ENCODE data around the gene CEACAM16.
"Not testable (repeated sequence)": the region's sequence is repeated elsewhere in the genome, so short reads cannot be mapped to it uniquely, and the experiment has no call there.

Gene CEACAM16

GRCh38 chr19:44717603-44718002 is 18.7 kb downstream of the CEACAM16 start:
- peak overlapping the region; percentile 72 for H3K27ac ChIP-seq
- TF ChIP-seq CTCF (conservative IDR thresholded peaks at IDR 0.05) (no peak), ZFX (IDR thresholded peaks at IDR 0.05) (no peak)

GRCh38 chr19:44718441-44719261 is 19.7 kb downstream of the CEACAM16 start:
- H3K27ac ChIP-seq: peak overlapping the region; percentile 72
- TF ChIP-seq ZFX (IDR thresholded peaks at IDR 0.05): no peak
- TF ChIP-seq CTCF (conservative IDR thresholded peaks at IDR 0.05): no peak

- H3K27ac ChIP-seq: peak overlapping the region; percentile 72
- no peak for TF ChIP-seq ZFX (IDR thresholded peaks at IDR 0.05)
- TF ChIP-seq CTCF (conservative IDR thresholded peaks at IDR 0.05): no peak
Measured at GRCh38 chr19:44719262-44719701, 20.3 kb downstream of the CEACAM16 start.

GRCh38 chr19:44720396-44720795 is 21.4 kb downstream of the CEACAM16 start:
- H3K27ac ChIP-seq: not testable (repeated sequence)

GRCh38 chr19:44720945-44721344 is 22.0 kb downstream of the CEACAM16 start:
- TF ChIP-seq CTCF (conservative IDR thresholded peaks at IDR 0.05) (no peak), ZFX (IDR thresholded peaks at IDR 0.05) (no peak)
- H3K27ac ChIP-seq: no peak overlapping the region

GRCh38 chr19:44721369-44721768 is 22.4 kb downstream of the CEACAM16 start:
- not testable (repeated sequence) for H3K27ac ChIP-seq

- TF ChIP-seq CTCF (conservative IDR thresholded peaks at IDR 0.05) (no peak), ZFX (IDR thresholded peaks at IDR 0.05) (no peak)
Measured at GRCh38 chr19:44722131-44723121, 23.5 kb downstream of the CEACAM16 start.

GRCh38 chr19:44723299-44723951 is 24.5 kb downstream of the CEACAM16 start:
- TF ChIP-seq ZFX (IDR thresholded peaks at IDR 0.05) (no peak), CTCF (conservative IDR thresholded peaks at IDR 0.05) (no peak)
- no peak overlapping the region; the same call in 1 of the 2 replicates for H3K27ac ChIP-seq

More at GRCh38 chr19:44722131-44723121, 23.5 kb downstream of the CEACAM16 start:
- H3K27ac ChIP-seq: no peak overlapping the region; the same call in 1 of the 2 replicates
